ENCODE results near the gene SAMSN1. TPM values are rescaled to one million over a fixed set of nuclear protein-coding genes. Genes with fewer than 3 reads are reported as not detected.

SAMSN1 gene
- 10.1 TPM for total RNA-seq

GRCh38 chr21:14545906-14546480 lies at the start of gene SAMSN1:
TSS of gene SAMSN1 (minus strand) at chr21:14546315. CDS start at chr21:14546261, 54 bp downstream.

Other genes starting within 250 kb of the SAMSN1 start
- gene HSPA13, start 163.2 kb downstream of the SAMSN1 start, total RNA-seq, result 174 TPM

All from diencephalon (tissue), 1 donor.